Muscle of arm (tissue), 12 donors: ENCODE measurements around the gene CASZ1. TPM values are rescaled to one million over a fixed set of nuclear protein-coding genes. Genes with fewer than 3 reads are reported as not detected.

ENCODE experiments used
- DNase-seq: peaks from one replicate; pipeline ENCODE4 v3.0.0-alpha.2; 2013
- polyA plus RNA-seq, 12 donors: library from polyadenylated mRNA; unstranded; fragments of 120-200 nt; gene quantifications; one replicate each; pipeline ENCODE4 v1.2.1, GENCODE V29; 2013; ENCODE audit not compliant: insufficient read length in 12 of 12

Gene CASZ1
- polyA plus RNA-seq, 12 donors, result 25.8 to 351 (median 49.7) TPM

DNA sequence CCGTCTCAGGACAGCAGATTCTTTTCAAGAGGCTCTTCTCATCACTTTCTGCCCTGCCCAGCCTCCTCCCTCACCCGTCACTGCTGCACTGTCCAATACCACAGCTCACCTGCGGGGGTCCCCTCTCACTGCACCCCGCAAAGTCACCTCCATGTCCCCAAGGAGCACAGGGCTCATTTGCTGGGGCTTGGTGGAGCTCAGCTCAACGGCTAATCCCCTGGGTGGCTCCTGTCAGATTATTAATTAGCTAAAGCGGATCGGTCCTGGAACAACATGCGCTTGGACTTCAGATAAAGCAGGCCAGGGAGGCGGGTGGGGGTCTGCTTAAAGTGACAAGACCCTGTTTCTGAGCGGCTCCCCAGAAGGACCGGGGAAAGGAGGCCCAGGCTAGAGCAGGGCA, 43.1 kb downstream of the CASZ1 start:
- DNase-seq, result no peak

DNA sequence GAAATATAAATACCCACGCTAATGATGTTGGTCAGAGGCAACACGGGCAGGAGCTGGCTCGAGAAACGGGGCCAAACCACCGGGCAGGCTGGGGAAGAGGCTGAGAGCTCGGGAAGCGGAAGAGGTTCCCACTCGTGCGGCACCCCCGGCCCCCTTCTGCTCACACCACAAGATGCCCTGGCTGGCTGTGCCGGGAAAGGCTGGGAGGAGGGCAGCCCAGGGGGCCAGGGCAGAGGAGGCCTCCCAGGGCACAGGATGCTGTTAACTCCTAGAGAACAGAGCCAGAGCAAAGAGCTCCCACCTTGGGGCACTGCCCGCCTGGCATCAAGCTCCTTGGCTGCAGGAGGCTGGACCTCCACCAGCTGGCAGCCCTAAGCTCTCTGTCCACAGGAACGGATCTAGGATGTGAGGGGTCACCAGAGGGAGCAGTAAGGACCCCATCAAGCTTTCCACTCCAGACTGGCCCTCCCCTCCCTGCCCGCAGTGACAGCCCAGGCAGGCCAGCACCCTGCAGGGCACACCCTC, 44.8 kb downstream of the CASZ1 start:
- DNase-seq, result no peak

DNA sequence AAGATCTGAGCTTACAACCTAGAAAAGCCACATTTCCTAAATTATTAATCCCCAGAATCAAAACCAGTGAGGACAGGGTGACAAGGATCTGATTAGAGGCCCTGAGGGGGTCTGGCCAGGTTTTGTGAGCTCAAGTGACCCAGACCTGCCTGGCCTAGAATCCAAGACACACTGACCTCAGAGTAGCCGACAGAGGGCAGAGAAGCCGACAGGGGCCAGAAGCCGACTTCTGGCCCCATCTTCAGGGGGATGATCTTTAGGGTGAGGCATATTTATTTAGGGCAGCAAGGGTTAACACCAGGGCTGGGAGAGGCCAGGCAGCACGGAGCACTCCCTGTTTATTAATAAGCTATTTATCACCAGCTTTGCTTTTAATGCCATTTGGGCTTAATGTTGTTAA, 45.3 kb downstream of the CASZ1 start:
- no peak for DNase-seq

DNA sequence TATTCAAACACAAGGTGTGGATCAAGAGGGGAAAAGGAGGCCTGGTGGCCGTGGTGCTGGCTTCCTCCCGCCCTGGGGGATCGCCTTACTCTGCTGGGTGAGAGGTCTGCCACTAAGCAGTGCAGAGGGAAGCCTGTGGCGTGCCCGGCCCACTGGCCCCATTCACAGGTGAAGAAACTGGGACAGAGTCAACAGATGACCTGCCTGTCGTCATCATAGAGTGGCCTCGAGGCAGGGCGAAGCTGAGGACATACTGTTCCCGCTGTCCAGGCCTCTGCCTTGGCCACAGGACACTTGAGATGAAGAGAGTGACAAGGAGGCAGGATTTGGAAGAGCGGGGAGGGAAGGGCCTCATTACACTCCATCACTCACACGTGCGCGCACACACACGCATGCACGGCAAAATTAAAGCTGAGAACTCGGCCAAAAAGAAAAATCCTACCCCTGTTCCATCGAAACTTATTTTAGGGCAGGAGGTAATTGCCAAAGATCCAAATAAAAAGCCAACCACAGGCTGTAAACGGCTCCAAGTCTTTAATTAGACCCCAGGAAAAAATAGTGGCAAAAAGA, 50.5 kb downstream of the CASZ1 start:
- DNase-seq, result no peak

DNA sequence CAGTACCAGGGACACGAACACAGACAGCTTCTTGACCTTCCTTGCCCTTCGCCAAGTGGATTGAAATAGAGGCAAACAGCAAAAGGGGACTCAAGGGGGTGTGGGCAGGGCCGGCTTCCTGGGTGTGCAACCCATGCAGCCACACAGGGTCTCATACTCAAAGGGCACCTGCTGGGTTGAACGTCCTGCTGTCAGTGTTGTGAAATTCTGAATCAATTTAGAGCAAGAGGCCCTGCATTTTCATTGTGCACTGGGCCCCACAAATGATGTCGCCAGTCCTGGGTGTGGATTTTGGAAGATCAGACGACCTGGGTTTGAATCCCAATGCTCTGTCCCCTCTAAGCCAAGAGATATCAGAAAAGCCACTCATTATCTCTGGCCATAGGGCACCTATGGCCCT, 51.1 kb downstream of the CASZ1 start:
- DNase-seq, result no peak

DNA sequence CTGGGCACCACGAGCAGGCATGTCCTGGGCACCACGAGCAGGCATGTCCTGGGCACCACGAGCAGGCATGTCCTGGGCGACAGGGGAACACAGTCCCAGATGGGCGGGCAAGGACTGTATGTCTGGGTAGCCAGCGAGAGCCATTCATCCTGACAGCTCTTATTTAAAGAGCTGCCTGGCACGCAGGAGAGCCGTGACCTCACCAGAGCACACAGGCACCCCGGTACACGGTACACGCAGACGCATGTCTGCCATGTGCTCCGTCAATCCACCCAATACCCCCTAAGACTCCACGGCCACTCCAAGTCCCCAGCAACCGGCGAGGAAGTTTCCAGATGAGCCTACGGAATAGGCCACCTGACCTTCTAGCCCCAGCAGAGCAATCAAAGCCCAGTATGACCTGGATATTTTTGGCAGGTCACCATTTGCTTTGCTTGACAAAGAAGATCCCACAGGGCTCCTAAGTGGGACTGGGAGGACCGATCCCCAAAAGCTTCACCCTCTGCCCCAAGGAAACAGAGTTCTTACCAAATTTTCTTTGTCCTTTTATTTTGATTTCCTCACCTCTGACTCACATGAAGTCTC, 51.7 kb downstream of the CASZ1 start:
- no peak for DNase-seq

DNA sequence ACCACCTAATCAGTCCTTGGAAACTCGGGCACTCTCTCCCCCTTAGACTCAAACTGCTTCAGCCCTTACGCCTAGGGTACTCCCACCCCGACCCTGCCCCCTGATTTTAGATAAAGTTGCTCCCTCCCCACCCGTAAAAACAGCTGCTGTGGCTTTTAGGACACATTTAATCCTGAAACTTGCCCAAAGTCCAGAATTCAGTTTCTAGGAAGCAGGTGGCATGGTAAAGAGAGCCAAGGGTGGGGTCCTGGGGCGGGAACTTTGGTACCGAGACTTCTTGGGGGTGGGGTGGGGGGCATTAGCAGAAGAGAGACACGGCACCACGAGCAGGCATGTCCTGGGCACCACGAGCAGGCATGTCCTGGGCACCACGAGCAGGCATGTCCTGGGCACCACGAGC, 52.4 kb downstream of the CASZ1 start:
- DNase-seq, result no peak

DNA sequence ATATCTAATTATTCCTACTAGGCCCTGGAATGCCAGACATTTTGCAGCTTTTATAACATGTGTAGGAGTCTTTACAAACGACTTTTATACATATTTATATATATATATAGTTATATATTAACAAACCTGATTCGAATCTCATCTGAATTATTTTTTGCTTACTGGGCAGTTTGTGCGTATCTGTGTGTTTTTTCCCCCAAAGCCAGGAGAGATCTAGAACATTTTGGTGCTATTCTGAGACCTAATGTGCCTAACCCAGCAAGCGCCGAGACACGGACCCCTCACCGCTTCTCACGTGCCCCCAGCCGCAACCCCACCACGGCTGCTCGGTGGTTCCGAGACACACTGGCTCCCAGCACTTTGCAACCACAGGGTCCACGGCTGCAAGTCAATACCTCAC, 54.8 kb downstream of the CASZ1 start:
- no peak for DNase-seq

DNA sequence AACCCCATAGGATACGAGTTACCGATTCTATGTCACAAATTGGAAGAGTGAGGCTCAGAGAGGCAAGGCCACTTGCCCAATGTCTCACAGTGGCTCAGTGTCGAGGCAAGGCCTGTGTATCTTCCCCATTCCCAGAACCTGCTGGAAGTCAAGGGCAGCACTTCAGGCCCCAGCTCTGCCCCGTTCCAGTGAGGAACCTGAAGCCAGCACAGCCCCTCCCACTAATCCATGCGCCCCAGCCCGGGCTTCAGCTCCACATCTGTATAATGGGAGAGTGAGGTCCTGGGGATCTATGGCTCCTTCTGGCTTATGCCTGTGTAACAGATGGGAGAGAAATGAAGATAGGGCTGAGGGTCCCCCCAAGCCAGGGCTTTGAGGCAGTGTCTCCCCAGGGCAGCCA, 56.3 kb downstream of the CASZ1 start:
- no peak for DNase-seq

DNA sequence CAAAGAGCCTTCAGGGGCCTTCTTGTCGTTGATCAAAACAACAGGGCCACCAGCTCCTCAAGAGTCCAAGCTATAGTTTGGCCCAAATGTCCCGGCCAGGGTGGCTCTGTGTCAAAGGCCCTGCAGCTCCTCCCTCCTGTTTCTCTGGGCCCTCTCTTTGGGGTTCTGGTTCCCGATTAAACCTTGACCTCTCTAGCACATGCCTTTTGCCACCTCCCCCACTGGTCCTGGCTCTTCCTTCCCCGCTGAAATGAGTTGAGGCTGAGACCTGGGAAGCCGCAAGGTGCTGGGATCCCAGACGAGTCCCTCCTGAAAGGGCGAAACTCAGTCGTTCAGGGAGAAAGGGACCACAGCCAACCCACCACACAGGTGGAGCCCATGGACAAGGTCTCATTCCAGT, 56.9 kb downstream of the CASZ1 start:
- no peak for DNase-seq

DNA sequence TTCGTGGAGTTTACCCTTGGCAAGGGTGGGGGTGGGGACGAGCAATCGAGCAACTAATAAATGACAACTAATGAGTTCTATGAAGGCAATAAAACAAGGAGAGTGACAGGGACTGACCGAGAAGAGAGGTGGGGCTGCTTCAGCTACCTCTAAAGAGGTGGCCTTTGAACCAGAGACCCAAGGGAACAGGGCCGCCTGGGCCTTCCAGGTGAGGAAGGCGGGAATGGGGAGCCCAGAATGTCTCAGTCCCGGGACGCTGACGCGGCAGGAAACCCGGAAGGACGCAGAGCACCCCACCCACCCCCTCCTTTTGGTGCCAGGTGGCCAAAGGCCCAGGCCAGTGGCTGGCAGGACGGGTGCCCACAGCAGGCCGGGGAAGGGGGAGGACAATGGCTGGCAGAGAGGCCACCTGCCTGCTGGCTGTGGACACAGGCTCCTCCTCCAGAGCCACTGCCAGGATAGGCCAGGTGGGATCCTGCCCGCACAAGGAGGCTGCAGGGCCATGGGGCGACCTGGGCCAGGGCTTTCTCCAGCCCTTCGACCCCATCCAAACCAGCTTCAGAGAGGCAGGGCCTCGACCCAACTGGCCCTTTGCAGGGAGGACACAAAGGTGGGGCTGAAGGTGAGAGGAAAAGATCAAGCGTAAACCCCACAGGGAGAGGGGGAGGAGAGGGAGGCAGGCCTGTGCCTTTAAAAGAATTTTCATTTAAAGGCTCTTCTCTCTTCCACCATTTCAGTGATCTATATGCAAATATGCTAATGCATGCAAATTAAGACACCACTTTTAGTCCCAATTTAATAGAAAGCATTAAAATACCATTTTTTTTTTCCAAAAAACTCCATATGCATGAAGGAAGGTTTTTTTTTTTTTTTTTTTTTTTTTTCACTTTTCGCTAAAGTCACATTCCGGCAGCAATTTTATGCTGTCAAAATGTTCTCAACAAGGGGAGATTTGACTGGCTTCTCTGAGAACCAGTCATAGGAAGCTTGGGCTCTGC, 58.1 kb downstream of the CASZ1 start:
- DNase-seq, result no peak

DNA sequence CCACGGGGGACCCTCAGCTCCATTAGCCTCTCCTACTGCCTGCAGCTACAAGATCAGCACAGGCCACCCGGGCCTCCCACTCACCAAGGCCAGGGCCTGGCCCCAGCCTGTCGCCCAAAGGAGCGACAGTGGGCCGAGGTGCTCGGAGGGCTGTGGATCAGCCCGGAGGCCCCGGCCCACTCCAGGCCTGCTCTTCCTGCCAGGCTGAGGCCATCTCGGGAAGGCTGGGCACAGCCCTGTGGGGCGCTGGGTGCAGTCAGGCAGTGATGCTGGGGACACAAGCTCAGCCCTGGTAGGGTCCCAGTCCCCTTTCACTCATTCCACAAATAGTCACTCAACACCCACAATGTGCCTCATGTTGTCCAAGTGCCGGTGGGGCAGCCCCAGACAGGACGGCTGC, 58.8 kb downstream of the CASZ1 start:
- DNase-seq, result no peak

DNA sequence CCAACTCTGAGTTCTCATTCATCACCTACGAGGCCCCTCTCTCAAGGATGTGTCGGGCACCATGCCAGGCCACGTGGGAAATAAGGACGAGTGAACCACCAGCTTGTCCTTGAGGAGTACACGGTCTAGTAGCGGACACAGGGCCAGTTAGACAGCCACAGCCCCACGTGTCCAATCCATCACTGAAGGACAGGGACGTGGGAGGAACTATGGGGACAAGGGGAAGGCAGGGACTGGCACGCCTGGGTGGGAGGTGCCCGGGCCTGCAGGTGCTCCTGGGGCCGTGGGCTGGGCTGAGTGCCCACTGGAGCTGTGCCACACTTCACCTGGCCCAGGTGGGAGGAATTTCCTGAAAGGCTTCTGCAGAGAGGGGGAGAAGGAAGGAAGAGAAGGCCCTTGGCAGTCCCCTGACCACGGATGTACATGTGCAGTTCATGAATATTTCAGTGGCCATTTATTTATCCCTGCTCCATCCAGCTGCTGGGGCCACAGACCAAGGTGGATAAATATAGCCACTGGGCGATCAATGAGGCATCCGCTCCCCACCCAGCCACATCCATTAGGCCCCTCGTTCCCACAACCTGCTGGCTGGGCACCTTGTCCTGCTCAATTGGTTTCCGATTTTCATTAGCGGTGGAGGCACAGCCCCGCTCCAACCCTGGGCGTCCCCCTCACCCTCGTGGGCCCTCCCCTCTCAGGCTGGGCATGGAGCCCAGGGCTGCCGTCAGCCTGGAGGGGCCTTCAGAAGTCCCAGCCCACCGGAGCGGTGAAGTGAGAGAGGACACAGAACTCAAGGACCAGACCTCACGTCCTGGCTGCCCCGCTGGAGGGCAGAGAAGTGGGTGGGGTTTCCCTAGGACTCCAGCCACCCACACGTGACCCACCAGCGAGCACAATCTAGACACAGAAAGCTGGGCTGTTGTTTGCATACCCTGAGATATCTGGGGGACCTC, 59.5 kb downstream of the CASZ1 start:
- no peak for DNase-seq

DNA sequence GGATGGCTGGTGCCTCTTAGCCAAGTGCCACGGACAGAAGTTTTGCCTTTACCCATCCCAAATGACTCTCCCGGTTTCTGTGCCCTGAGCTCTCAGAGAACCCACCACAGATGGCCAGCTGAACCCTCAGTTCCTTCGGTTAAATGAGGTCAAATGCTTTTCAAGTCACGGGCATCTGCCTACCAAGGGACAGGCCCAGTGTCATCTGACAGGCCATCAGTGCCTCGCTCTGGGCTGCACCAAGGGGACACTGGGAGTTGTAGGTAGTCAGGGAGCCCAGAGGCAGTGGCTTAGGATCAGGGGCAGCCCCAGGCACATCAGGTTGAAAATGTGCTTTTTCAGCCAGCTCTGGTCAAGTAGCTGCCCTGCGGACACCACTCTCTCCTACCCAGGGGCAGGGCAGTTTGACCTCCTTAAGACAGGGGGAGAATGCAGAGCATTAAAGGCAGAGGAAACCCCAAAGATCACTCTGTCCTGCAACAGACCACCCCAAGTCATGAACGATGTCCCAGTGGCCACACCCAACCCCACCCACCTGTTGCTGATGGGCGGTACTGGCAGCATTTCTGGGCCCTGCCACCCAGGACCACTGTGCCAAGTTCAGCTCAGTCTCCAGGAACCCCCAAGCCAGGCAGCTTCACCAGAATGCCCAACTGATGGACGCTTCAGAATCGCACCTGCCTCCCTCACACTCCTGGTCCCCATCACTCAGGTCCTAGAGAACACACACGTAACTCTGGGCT, 60.7 kb downstream of the CASZ1 start:
- no peak for DNase-seq

DNA sequence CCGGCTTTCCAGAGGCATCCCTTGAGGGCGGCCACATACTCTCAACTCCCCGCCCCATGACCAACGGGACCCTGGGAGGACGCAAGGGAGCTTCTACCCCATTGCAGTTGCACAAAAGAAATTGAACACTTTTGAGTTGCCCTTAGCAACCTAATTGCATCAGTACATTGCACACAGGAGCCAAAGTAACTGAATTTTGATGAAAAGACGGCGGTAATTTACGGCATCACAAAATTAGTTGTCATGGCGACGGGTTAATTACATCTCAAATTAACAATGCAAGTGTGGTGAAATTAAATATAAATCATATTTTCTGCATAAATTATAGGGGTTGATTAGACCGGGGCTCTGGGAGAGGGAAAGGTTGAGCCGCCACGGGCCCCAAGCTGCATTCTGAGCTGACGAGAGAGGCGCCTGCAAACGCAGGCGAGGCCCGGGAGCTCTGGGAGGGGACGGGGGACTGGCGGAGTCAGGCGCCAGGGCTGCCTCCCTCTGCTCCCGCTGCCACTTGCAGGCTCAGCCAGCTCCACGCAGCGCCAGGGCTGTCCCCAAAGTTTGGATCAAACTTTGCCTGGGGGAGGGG, 61.4 kb downstream of the CASZ1 start:
- DNase-seq, result no peak

DNA sequence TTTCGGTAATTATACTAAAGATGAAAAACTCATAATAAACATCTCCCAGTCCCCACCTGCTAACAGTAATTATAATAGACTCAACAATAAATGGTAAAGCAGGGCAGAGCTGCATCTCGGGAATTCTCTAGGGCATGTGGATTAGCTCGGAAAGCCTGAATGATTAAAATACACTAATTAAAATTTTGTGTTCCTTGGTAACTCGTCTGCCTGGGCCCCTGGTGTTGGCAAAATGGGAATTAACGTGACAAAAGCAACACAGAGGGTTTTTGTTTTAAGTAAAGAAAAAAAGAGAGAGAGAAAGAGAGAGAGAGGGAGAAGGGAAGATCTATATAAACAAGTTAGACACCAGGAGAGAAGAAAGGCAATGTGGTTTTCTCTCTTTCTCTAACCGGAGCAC, 62.1 kb downstream of the CASZ1 start:
- DNase-seq, result no peak

DNA sequence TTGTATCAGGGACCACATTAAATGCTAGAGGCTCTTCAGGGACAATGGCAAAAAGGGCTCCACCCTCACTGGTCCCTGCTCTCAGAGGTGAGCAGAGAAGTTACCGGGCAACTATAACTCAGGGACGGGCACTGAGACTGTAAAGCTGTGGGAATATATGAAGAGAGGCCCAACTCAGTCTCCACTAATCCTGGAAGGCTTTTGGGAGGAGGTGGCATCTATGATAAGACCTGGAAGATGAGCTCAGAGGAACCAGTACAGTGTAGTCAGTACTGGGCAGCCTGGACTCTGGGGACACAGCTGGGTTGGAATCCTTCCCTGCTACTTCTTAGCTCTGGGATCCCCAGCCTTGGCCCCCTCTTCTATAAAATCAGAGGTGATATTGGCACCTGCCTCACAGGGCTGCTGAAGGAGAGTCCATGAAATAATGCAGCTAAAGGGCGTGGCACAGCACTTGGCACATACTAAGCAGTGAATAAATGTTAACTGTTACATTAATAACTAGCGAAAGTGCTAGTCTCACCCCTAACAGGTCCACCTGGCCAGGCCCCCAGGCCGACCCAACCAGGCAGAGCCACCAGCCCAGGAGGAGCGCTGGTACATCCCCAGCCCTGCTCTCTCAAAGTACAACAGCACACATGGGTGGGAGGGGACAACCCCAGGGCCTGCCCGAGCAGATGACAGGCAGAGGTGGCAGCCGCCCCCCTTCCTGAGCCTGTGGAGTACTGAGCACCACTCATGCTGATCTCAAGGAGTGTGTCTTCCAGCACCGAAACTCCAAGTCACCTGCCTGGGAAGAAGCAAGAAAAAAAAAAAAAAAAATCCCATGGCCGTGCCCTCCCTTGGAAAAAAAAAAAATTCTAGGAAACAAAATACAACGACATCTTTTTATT, 62.7 kb downstream of the CASZ1 start:
- no peak for DNase-seq

DNA sequence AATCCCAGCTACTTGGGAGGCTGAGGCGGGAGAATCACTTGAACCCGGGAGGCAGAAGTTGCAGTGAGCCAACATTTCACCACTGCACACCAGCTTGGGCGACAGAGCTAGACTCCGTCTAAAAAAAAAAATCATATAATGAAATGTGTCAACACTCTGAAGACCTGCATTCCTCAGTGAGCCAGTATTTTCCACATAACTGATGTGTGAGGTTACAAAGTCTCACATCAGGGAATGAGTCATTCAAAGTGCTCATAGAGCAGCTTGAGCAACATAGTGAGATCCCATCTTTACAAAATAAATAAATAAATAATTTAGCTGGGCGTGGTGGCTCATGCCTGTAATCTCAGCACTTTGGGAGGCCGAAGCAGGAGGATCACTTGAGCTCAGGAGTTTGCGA, 65.5 kb downstream of the CASZ1 start:
- DNase-seq, result no peak
